Epithelial cell of esophagus (primary cell): Measurements from ENCODE around the gene PTPRM.

Experiments used
- DNase-seq: peaks from one replicate; pipeline ENCODE4 v3.0.0; 2010; ENCODE audit warnings: low read depth
- H3K4me3 ChIP-seq: 2 replicates; pipeline ENCODE4 v1.5.1; 2011; ENCODE audit warnings: mild to moderate bottlenecking, low read length, control low read depth
- CTCF ChIP-seq: IDR thresholded peaks from 2 replicates; pipeline ENCODE4 v1.5.1; 2011; ENCODE audit warnings: low read depth, mild to moderate bottlenecking, low read length, control low read depth, inconsistent platforms; ENCODE audit not compliant: insufficient read depth; ENCODE audit errors: missing control alignments

The PTPRM gene

GRCh38 chr18:8130096-8130495 lies 563.0 kb downstream of the PTPRM start:
- no peak for TF ChIP-seq CTCF
- DNase-seq, result no peak
- H3K4me3 ChIP-seq, result no peak overlapping the region

GRCh38 chr18:8133032-8133431 lies 565.9 kb downstream of the PTPRM start:
- no peak for DNase-seq
- no peak for TF ChIP-seq CTCF
- H3K4me3 ChIP-seq, result no peak overlapping the region

GRCh38 chr18:8133888-8134287 lies 566.8 kb downstream of the PTPRM start:
- TF ChIP-seq CTCF, result no peak
- DNase-seq, result no peak
- H3K4me3 ChIP-seq, result no peak overlapping the region

GRCh38 chr18:8139127-8139527 lies 572.0 kb downstream of the PTPRM start:
- no peak overlapping the region for H3K4me3 ChIP-seq
- DNase-seq, result no peak
- no peak for TF ChIP-seq CTCF

- no peak overlapping the region for H3K4me3 ChIP-seq
- DNase-seq, result no peak
- no peak for TF ChIP-seq CTCF
Observed at GRCh38 chr18:8139891-8140406, 572.8 kb downstream of the PTPRM start.

- DNase-seq, result peak; percentile 65
- no peak for TF ChIP-seq CTCF
- H3K4me3 ChIP-seq, result no peak overlapping the region
Observed at GRCh38 chr18:8140841-8141501, 573.9 kb downstream of the PTPRM start.

- DNase-seq, result no peak
- no peak for TF ChIP-seq CTCF
- no peak overlapping the region for H3K4me3 ChIP-seq
Observed at GRCh38 chr18:8142131-8142711, 575.1 kb downstream of the PTPRM start.
